NCI-H187 (cell line): Measurements from ENCODE around the gene KRT81.
"Not testable (repeated sequence)": the region's sequence is repeated elsewhere in the genome, so short reads cannot be mapped to it uniquely, and the experiment has no call there.

ENCODE experiments used
- DNase-seq, 2 experiments: peaks; one replicate each; lab custom pipeline; 2025; lab: John Stamatoyannopoulos, UW

KRT81 gene

GRCh38 chr12:52241205-52241842, 50.0 kb downstream of the KRT81 start:
- no peak for DNase-seq

- DNase-seq: not testable (repeated sequence)
Observed at GRCh38 chr12:52240247-52240646, 51.1 kb downstream of the KRT81 start.

GRCh38 chr12:52239767-52240166, 51.6 kb downstream of the KRT81 start:
- no peak for DNase-seq

GRCh38 chr12:52238916-52239646, 52.3 kb downstream of the KRT81 start:
- DNase-seq: no peak

- no peak for DNase-seq
Observed at GRCh38 chr12:52238207-52238840, 53.0 kb downstream of the KRT81 start.

- no peak for DNase-seq
Observed at GRCh38 chr12:52236386-52237050, 54.8 kb downstream of the KRT81 start.
